HG03139 (cell line): ENCODE results near the gene DKK3.

Source experiments
- ATAC-seq: cut with Tn5 transposase; IDR thresholded peaks from one replicate; pipeline ENCODE4 v1.9.1; 2021; ENCODE audit not compliant: unreplicated experiment

DKK3 gene

GRCh38 chr11:12005476-12005875 is 3.0 kb downstream of the DKK3 start:
- no peak for ATAC-seq

- ATAC-seq: no peak
Measured at GRCh38 chr11:12005061-12005460, 3.4 kb downstream of the DKK3 start.

DNA sequence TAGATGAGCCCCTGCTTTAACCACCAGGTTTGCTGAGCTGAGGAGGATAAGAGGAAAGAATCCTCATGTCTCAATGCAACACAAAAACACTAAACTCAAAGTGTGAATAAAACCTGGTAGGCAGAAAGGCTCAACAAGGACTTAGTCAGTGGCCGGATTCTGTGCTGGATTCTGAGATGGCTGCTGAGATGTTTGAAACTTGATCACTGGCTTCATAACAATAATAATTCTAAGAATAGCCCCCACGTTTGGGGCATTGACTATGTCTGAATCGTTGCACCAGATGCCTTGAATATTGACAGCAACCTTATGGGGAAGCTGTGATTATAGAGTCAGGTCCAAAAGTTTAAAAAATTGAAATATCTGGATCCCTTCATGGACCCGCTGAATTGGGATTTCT is 4.6 kb downstream of the DKK3 start:
- ATAC-seq: no peak

GRCh38 chr11:12003336-12003735 is 5.1 kb downstream of the DKK3 start:
- no peak for ATAC-seq

DNA sequence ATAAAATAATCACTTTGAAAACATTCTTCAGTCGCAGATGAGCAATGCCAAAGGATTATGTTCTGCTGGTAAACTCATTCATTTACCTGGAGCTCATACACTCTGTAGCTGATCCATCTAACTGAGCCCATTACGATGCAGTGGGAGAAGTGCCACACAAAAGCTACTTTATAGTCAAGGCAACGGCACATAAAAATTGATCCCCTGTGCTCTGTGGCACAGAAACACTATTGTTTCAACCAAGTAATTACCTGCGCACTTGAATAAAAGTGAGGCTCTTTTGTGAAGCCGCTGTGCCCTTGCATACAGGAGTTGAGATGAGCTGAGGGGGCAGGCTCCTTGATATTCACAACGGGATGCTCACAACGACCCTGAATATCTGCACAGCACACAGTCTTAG is 7.2 kb downstream of the DKK3 start:
- ATAC-seq: no peak

GRCh38 chr11:11998091-11998781 is 10.2 kb downstream of the DKK3 start:
- ATAC-seq: no peak

DNA sequence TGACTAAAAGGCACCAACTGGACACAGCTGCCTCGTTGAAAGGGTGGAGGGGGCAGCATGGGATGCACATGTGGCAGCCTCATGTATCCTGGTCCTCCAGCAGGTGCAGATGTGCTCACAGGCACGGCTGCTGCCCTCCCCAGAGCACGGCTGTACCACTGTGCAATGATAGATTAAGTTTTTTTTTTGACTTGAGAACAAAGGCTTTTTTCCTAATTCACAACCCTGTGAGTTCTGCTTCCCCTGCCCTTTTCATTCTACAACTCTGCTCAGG is 11.4 kb downstream of the DKK3 start:
- ATAC-seq: no peak

- no peak for ATAC-seq
Measured at GRCh38 chr11:11996321-11997048, 11.9 kb downstream of the DKK3 start.

GRCh38 chr11:11995601-11996000 is 12.8 kb downstream of the DKK3 start:
- no peak for ATAC-seq

GRCh38 chr11:11993839-11994238 is 14.6 kb downstream of the DKK3 start:
- no peak for ATAC-seq

GRCh38 chr11:11992257-11993212 is 15.9 kb downstream of the DKK3 start:
- ATAC-seq: no peak

DNA sequence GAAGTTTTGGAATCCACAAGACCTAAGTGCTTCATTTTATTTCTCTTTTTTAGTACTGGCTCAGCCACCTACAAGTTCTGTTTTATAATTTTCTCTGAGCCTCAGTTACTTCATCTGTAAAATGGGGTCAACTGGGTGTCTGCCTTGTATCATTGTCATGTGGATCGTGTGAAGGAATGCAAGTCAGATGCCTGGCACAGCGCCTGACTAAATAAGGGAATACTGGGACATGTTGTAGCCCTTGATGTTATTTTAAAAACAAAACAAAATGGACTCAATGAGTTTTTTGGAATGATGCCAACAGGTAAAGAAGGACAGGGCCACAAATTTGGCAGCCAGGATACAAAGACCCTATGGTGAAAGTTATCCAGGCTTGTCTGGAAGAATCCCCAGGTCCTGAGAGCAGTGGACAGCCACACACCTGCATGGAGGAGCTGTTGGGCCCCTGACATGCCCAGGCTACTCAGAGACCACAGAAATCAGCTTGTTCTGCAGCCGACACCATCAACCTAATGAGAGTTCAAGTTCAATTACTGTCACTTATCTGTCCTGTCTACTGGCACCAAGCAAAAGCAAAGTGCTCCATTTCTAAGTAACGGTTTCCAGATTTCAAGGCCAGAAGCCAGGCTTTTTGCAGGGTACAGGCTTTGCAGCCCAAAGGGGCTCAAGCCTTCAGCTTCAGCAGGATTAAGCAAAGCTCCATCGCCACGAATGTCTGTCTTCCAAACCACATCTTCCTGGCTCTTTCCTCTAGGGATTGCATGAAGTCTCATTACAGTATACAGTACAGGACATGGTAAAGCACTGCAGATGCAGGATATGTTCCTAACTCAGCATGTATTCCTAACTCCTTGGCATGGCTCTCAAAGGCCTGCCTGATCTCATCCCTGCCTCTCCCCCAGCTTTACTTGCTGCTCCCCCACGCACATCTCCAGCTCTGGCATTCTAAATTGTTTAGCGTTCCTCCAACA is 18.4 kb downstream of the DKK3 start:
- no peak for ATAC-seq

GRCh38 chr11:11988681-11989261 is 19.7 kb downstream of the DKK3 start:
- no peak for ATAC-seq

DNA sequence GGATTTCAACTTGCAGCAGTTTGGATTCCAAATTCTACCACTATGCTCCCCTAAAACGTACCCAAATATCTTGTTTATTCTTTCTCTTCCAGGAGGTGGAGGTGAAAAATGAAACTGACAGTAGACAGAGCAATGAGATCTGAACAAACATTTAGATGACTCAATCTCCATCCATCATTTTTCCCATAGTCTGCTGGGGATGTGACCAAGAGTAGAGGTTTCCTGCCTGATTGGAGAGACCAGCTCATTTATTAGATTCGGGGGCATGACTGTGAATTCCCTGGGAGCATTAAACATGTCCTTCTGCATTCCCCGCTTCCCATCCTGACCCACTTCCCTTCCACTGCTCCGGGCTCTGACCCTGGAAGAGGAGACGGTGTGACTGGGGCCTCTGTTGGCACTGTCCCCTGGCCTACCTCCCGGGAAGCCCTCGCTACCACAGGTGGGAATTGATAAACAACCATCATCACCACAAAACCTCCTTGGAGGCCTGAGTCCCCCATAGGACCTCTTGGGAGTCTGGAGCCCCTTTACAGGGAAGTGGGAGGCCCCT is 20.3 kb downstream of the DKK3 start:
- no peak for ATAC-seq

DNA sequence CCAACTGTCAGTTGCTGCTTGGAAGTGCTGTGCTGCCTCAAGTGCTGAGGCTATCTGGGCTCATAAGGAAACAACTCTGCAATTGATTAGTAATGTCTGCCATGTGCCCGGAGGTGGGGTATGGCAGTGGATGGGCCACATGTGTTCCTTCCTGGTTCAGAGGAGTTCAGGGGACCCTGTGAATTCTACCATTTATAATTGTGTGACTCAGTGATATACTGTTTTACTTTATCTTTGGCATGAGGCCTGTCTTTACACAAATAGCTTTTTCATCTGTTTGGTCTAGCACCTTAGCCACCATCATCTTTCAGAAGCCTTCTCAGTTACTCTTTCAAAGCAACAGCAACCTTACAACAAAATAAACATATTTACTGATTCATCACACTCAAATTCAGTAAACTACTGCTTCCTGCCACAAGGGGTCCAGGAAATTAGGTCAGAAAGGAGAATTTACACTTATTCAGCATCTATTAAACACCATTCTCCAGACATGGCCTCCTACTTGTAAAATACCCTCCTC is 20.9 kb downstream of the DKK3 start:
- ATAC-seq: no peak

DNA sequence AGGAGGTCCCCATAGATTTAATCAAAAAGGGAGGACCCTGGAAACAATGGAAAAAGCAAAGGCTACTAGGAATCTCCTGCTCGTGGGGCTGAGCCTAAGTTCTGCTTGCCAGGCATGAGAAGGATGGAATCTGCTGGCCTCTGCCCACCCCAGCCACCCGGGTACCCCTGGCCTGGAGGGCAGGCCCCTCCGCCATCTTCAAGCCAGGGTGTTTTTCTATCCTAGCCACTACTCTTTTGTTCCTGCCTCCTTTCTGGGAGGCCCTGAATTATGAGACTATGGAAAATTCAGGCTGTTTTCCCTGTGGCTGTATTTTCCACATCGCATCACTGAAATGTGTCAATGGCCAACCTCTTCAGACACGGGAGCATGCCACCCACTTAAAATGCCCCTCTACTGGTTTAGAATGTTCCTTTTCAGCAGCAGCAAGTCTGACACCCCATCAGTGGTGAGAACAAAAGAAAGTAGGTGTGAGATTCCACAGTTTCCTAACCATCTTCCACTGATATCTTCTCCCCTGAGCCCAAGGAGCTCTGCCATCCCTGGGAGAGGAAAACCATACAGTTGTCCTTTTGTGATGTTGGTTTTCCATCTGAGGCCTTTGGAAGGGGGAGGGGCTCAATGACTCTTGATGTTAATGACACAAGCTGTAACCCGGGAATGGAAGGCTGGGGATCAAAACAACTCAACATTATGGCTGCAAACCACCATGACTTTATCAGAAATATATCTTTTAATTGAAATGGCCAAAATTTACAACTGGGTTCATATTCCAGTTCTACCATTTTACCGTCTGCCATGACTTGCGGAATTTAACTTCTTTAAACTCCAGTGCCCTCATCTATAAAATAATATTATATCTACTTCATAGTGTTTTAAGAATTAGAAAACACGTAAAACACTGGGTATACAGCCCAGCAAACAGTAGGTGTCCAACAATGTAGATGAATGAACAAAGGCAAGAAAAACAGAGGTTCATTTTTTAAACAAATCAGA is 22.2 kb downstream of the DKK3 start:
- no peak for ATAC-seq

- ATAC-seq: no peak
Measured at GRCh38 chr11:11985016-11985715, 23.3 kb downstream of the DKK3 start.

DNA sequence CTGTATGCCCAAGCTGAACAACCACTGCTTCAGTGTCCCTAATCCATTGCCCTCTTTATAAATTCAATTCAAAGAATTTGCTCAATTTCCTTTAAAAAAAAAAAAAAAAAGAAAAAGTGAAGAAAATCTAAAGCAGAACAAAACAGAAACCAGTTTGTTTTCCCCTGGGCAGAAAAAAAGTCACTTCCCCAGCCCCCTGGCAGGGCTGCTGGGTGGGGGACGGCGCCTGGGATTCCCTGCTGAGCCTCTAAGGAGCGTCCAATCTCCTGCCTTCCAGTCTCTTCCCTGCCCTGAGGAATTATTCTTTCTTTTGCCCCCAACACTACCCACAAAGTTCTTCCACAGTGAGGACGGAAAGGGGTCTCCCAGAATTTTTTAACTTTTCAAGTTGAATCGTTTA is 23.9 kb downstream of the DKK3 start:
- no peak for ATAC-seq
